Measurements from ENCODE around the gene ARHGAP45.

GRCh38 chr19:1046117-1046626, 20.8 kb upstream of the ARHGAP45 start:
- TF ChIP-seq, protein P1, sequence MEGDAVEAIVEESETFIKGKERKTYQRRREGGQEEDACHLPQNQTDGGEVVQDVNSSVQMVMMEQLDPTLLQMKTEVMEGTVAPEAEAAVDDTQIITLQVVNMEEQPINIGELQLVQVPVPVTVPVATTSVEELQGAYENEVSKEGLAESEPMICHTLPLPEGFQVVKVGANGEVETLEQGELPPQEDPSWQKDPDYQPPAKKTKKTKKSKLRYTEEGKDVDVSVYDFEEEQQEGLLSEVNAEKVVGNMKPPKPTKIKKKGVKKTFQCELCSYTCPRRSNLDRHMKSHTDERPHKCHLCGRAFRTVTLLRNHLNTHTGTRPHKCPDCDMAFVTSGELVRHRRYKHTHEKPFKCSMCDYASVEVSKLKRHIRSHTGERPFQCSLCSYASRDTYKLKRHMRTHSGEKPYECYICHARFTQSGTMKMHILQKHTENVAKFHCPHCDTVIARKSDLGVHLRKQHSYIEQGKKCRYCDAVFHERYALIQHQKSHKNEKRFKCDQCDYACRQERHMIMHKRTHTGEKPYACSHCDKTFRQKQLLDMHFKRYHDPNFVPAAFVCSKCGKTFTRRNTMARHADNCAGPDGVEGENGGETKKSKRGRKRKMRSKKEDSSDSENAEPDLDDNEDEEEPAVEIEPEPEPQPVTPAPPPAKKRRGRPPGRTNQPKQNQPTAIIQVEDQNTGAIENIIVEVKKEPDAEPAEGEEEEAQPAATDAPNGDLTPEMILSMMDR (IDR thresholded peaks at IDR 0.05; ENCODE audit: low read length) = peak; percentile 21
- no peak for TF ChIP-seq EZH2 (IDR thresholded peaks at IDR 0.05; ENCODE audit: borderline replicate concordance, low read length)

Measured in OCI-LY1 (cell line).